Trophoblast cell (in vitro differentiated cells and primary cell): ENCODE results near the gene PSORS1C1.

ENCODE experiments used
- DNase-seq, 2 donors: peaks; one replicate each; pipeline ENCODE4 v3.0.0-alpha.2; 2016
- H2AFZ ChIP-seq: 2 replicates; pipeline ENCODE4 v1.6.1; 2013; ENCODE audit warnings: low read length, moderate library complexity, mild to moderate bottlenecking; ENCODE audit not compliant: insufficient read depth, poor library complexity
- H2AK5ac ChIP-seq: 2 replicates; pipeline ENCODE4 v1.6.1; 2013; ENCODE audit warnings: mild to moderate bottlenecking, low read length
- H2BK120ac ChIP-seq: 2 replicates; pipeline ENCODE4 v1.6.1; 2013; ENCODE audit warnings: low read length, mild to moderate bottlenecking, moderate library complexity; ENCODE audit not compliant: insufficient read depth, poor library complexity
- H2BK12ac ChIP-seq: 2 replicates; pipeline ENCODE4 v1.6.1; 2013; ENCODE audit warnings: mild to moderate bottlenecking, low read length, moderate library complexity
- H2BK5ac ChIP-seq: 2 replicates; pipeline ENCODE4 v1.6.1; 2013; ENCODE audit warnings: low read length, low read depth, moderate library complexity, mild to moderate bottlenecking; ENCODE audit not compliant: poor library complexity
- H3K14ac ChIP-seq: 2 replicates; pipeline ENCODE4 v1.6.1; 2013; ENCODE audit warnings: mild to moderate bottlenecking, low read length
- H3K18ac ChIP-seq: 2 replicates; pipeline ENCODE4 v1.6.1; 2013; ENCODE audit warnings: mild to moderate bottlenecking, low read length
- H3K23ac ChIP-seq: 2 replicates; pipeline ENCODE4 v1.6.1; 2013; ENCODE audit warnings: low read length
- H3K27ac ChIP-seq: 2 replicates; pipeline ENCODE4 v1.5.1; 2013; ENCODE audit warnings: low read depth, mild to moderate bottlenecking, inconsistent platforms, low read length, moderate library complexity
- H3K27me3 ChIP-seq: 2 replicates; pipeline ENCODE4 v1.6.1; 2013; ENCODE audit warnings: inconsistent platforms, mild to moderate bottlenecking, low read length, moderate library complexity; ENCODE audit not compliant: insufficient read depth
- H3K36me3 ChIP-seq, 2 experiments: 1 replicate in 1 of 2; 2 replicates in 1 of 2; pipeline ENCODE4 v1.6.1; 2013; ENCODE audit warnings: low read length in 2 of 2, mild to moderate bottlenecking in 2 of 2, moderate library complexity in 1 of 2; ENCODE audit not compliant: insufficient read depth in 2 of 2, control insufficient read depth in 1 of 2
- H3K4ac ChIP-seq: 2 replicates; pipeline ENCODE4 v1.6.1; 2013; ENCODE audit warnings: low read depth, mild to moderate bottlenecking, low read length, moderate library complexity
- H3K4me1 ChIP-seq, 2 experiments: 1 replicate in 1 of 2; 2 replicates in 1 of 2; pipeline ENCODE4 v1.6.1; 2013; ENCODE audit warnings: low read length in 2 of 2, mild to moderate bottlenecking in 2 of 2, moderate library complexity in 1 of 2; ENCODE audit not compliant: insufficient read depth in 2 of 2, control insufficient read depth in 1 of 2
- H3K4me2 ChIP-seq: 2 replicates; pipeline ENCODE4 v1.6.1; 2013; ENCODE audit warnings: inconsistent platforms, mild to moderate bottlenecking, low read length, moderate library complexity
- H3K4me3 ChIP-seq: 2 replicates; pipeline ENCODE4 v1.5.1; 2013; ENCODE audit warnings: mild to moderate bottlenecking, low read depth, low read length, inconsistent platforms
- H3K79me1 ChIP-seq: one replicate; pipeline ENCODE4 v1.6.1; 2013; ENCODE audit warnings: low read length
- H3K79me2 ChIP-seq: 2 replicates; pipeline ENCODE4 v1.6.1; 2013; ENCODE audit warnings: low read length, mild to moderate bottlenecking; ENCODE audit not compliant: control insufficient read depth, insufficient read depth, poor library complexity
- H3K9ac ChIP-seq: 2 replicates; pipeline ENCODE4 v1.6.1; 2013; ENCODE audit warnings: mild to moderate bottlenecking, low read length
- H3K9me3 ChIP-seq: 2 replicates; pipeline ENCODE4 v1.6.1; 2013; ENCODE audit warnings: low read depth, mild to moderate bottlenecking, control low read depth, inconsistent platforms, low read length; ENCODE audit not compliant: insufficient read depth
- H4K12ac ChIP-seq: 2 replicates; pipeline ENCODE4 v1.6.1; 2013; ENCODE audit warnings: low read depth, mild to moderate bottlenecking, low read length, moderate library complexity
- H4K8ac ChIP-seq: 2 replicates; pipeline ENCODE4 v1.6.1; 2013; ENCODE audit warnings: low read depth, mild to moderate bottlenecking, low read length, moderate library complexity
- H4K91ac ChIP-seq: one replicate; pipeline ENCODE4 v1.6.1; 2013; ENCODE audit warnings: low read depth, mild to moderate bottlenecking, low read length, moderate library complexity
- WGBS: extraction: QIAGEN DNeasy Blood & Tissue Kit; methylation state at CpG from one replicate; pipeline ENCODE4 v1.1.7; 2013; ENCODE audit warnings: missing lambda C conversion rate; ENCODE audit not compliant: insufficient read length, insufficient coverage; ENCODE audit errors: extremely low coverage; 5-methylcytosine and 5-hydroxymethylcytosine counted together

PSORS1C1 gene

GRCh38 chr6:31145386-31145785 lies 30.8 kb downstream of the PSORS1C1 start:
- Histone ChIP-seq H3K79me2 (no peaks in the 10 kb centered on the region), H3K9me3 (peaks cover 5% of the 10 kb centered on the region), H3K27me3 (no peaks in the 10 kb centered on the region), H2BK5ac (no peak overlapping the region), H3K4ac (no peak overlapping the region), H4K12ac (no peak overlapping the region), H4K91ac (no peak overlapping the region), H3K18ac (no peak overlapping the region), H3K4me2 (no peak overlapping the region), H3K9ac (no peak overlapping the region), H3K36me3 (peaks cover 28 to 37% of the 10 kb centered on the region in 2 experiments), H2AFZ (no peak overlapping the region), H3K23ac (no peak overlapping the region), H3K4me1 (no peaks in the 10 kb centered on the region), H3K4me3 (peak overlapping the region; percentile 44), H3K14ac (no peak overlapping the region), H3K27ac (no peak overlapping the region), H2BK12ac (no peak overlapping the region), H3K79me1 (no peaks in the 10 kb centered on the region), H2AK5ac (no peak overlapping the region), H4K8ac (no peak overlapping the region), H2BK120ac (no peak overlapping the region)
- DNase-seq = no peak
- no CpG with 5 or more reads among the region's 10 CpGs for WGBS

GRCh38 chr6:31149827-31150447 lies 35.3 kb downstream of the PSORS1C1 start:
- Histone ChIP-seq H3K79me2 (no peaks in the 10 kb centered on the region), H4K91ac (no peak overlapping the region), H2AFZ (no peak overlapping the region), H3K4ac (no peak overlapping the region), H3K23ac (no peak overlapping the region), H2AK5ac (no peak overlapping the region), H3K27me3 (no peaks in the 10 kb centered on the region), H3K27ac (no peak overlapping the region), H4K8ac (no peak overlapping the region), H3K36me3 (peaks cover 23 to 33% of the 10 kb centered on the region in 2 experiments), H3K14ac (no peak overlapping the region), H2BK12ac (no peak overlapping the region), H2BK120ac (no peak overlapping the region), H3K9ac (no peak overlapping the region), H4K12ac (no peak overlapping the region), H3K79me1 (no peaks in the 10 kb centered on the region), H3K4me2 (no peak overlapping the region), H3K4me1 (no peaks in the 10 kb centered on the region), H3K4me3 (peak overlapping the region; percentile 39), H2BK5ac (no peak overlapping the region), H3K18ac (no peak overlapping the region), H3K9me3 (peaks cover 5% of the 10 kb centered on the region)
- WGBS = no CpG with 5 or more reads among the region's 6 CpGs
- no peak for DNase-seq

- Histone ChIP-seq H3K27ac (no peak overlapping the region), H2AK5ac (no peak overlapping the region), H2AFZ (no peak overlapping the region), H4K8ac (no peak overlapping the region), H4K91ac (no peak overlapping the region), H3K79me2 (peaks cover 1% of the 10 kb centered on the region), H3K4me3 (no peak overlapping the region), H3K9ac (no peak overlapping the region), H3K36me3 (peaks cover 24 to 32% of the 10 kb centered on the region in 2 experiments), H3K4ac (no peak overlapping the region), H3K4me2 (no peak overlapping the region), H3K14ac (no peak overlapping the region), H2BK12ac (no peak overlapping the region), H2BK120ac (no peak overlapping the region), H3K23ac (no peak overlapping the region), H4K12ac (no peak overlapping the region), H3K79me1 (peaks cover under 1% of the 10 kb centered on the region), H3K27me3 (no peaks in the 10 kb centered on the region), H2BK5ac (no peak overlapping the region), H3K4me1 (peaks cover 3 to 4% of the 10 kb centered on the region in 2 experiments), H3K9me3 (peaks cover 4% of the 10 kb centered on the region), H3K18ac (no peak overlapping the region)
- WGBS = no CpG with 5 or more reads among the region's 7 CpGs
- no peak for DNase-seq
Observed at GRCh38 chr6:31152781-31153180, 38.2 kb downstream of the PSORS1C1 start.

- Histone ChIP-seq H4K12ac (no peak overlapping the region), H3K4me3 (no peak overlapping the region), H3K4me2 (no peak overlapping the region), H3K9me3 (no peaks in the 10 kb centered on the region), H3K23ac (no peak overlapping the region), H3K4ac (no peak overlapping the region), H3K9ac (no peak overlapping the region), H4K91ac (no peak overlapping the region), H2AK5ac (no peak overlapping the region), H3K27ac (no peak overlapping the region), H3K79me1 (peaks cover 4% of the 10 kb centered on the region), H3K14ac (no peak overlapping the region), H3K79me2 (peaks cover 2% of the 10 kb centered on the region), H2BK120ac (no peak overlapping the region), H3K27me3 (no peaks in the 10 kb centered on the region), H4K8ac (no peak overlapping the region), H2AFZ (no peak overlapping the region), H2BK12ac (no peak overlapping the region), H3K36me3 (peaks cover 20 to 24% of the 10 kb centered on the region in 2 experiments), H2BK5ac (no peak overlapping the region), H3K4me1 (peaks cover 7 to 10% of the 10 kb centered on the region in 2 experiments), H3K18ac (no peak overlapping the region)
- DNase-seq = no peak
- no CpG with 5 or more reads among the region's 15 CpGs for WGBS
Observed at GRCh38 chr6:31154436-31154835, 39.8 kb downstream of the PSORS1C1 start.
